ENCODE data around the gene YAP1. TPM values are rescaled to one million over a fixed set of nuclear protein-coding genes. Genes with fewer than 3 reads are reported as not detected.

Gene YAP1
- total RNA-seq, 1 donor from 2014 or later, result 129 TPM

DNA sequence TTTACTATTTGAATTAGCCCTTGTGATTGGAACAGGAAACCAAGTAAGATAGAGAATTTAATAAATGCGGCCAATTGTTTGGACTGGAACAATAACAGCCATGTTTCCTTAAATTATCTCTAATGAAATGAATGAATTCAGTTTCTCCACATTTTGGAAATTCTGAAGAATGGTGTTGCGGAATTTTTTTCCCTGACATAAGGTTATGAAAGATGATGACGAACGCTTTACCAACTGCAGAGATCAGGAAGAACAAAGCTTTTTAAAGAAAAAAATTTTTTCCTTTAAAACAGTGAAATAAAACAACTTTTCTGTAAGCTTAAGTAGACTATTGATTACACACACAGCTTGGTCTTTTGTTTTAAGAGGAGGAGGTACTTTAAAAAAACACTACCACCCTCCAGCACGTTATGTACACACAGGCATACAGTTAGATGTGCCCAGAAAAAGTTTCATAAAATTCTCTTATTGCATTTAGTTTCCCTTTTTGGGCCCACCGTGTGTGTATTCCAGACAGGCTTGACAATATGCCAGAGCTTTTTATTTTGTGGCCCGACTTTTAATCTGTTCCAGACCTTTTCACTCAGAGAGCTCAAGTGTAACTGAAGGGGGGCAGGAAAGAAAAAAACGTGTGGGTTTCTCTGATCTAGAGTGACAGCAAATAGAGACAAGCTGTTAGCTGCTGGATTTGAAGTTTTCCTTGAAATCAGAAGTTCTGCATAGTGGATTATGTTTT, 77.3 kb downstream of the YAP1 start:
- H3K4me3 Mint-ChIP-seq (ENCODE audit: unreplicated experiment), result no peak overlapping the region
- Histone ChIP-seq H3K9me3 (ENCODE audit: insufficient read depth, low read depth, low read length) (no peaks in the 10 kb centered on the region), H3K4me1 (ENCODE audit: insufficient read depth, low read length) (peaks cover 17% of the 10 kb centered on the region), H3K36me3 (ENCODE audit: insufficient read depth, low read length) (peaks cover 3% of the 10 kb centered on the region), H3K4me2 (ENCODE audit: low read length) (peak overlapping the region; percentile 7), H2AFZ (ENCODE audit: low read depth, low read length) (no peak overlapping the region), H3K4me3 (ENCODE audit: insufficient read depth, low read depth, low read length) (no peak overlapping the region), H3K27ac (ENCODE audit: low read depth, low read length) (no peak overlapping the region), H4K20me1 (ENCODE audit: insufficient read depth, low read length) (peaks cover 18% of the 10 kb centered on the region), H3K27me3 (ENCODE audit: insufficient read depth, low read length) (no peaks in the 10 kb centered on the region), H3K9ac (ENCODE audit: low read length) (peak overlapping the region; percentile 9), H3K79me2 (ENCODE audit: insufficient read depth, low read length) (peaks cover 35% of the 10 kb centered on the region)
- peak overlapping the region; percentile 13 for H3K27ac Mint-ChIP-seq (ENCODE audit: unreplicated experiment)
- no peak for FAIRE-seq
- TF ChIP-seq, protein P1, sequence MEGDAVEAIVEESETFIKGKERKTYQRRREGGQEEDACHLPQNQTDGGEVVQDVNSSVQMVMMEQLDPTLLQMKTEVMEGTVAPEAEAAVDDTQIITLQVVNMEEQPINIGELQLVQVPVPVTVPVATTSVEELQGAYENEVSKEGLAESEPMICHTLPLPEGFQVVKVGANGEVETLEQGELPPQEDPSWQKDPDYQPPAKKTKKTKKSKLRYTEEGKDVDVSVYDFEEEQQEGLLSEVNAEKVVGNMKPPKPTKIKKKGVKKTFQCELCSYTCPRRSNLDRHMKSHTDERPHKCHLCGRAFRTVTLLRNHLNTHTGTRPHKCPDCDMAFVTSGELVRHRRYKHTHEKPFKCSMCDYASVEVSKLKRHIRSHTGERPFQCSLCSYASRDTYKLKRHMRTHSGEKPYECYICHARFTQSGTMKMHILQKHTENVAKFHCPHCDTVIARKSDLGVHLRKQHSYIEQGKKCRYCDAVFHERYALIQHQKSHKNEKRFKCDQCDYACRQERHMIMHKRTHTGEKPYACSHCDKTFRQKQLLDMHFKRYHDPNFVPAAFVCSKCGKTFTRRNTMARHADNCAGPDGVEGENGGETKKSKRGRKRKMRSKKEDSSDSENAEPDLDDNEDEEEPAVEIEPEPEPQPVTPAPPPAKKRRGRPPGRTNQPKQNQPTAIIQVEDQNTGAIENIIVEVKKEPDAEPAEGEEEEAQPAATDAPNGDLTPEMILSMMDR (IDR thresholded peaks at IDR 0.05; ENCODE audit: insufficient read depth, low read depth, low read length), result no peak
- no peak for TF ChIP-seq EZH2 (IDR thresholded peaks at IDR 0.05; ENCODE audit: insufficient read depth, low read length)
- no peak for DNase-seq (ENCODE audit: low read depth)
- no peaks in the 10 kb centered on the region for H3K9me3 Mint-ChIP-seq (ENCODE audit: unreplicated experiment)
- no peaks in the 10 kb centered on the region for H3K27me3 Mint-ChIP-seq (ENCODE audit: low read depth, unreplicated experiment)
- peaks cover 10% of the 10 kb centered on the region for H3K36me3 Mint-ChIP-seq (ENCODE audit: low read depth, unreplicated experiment)
- peaks cover 39% of the 10 kb centered on the region for H3K4me1 Mint-ChIP-seq (ENCODE audit: low read depth, unreplicated experiment)

DNA sequence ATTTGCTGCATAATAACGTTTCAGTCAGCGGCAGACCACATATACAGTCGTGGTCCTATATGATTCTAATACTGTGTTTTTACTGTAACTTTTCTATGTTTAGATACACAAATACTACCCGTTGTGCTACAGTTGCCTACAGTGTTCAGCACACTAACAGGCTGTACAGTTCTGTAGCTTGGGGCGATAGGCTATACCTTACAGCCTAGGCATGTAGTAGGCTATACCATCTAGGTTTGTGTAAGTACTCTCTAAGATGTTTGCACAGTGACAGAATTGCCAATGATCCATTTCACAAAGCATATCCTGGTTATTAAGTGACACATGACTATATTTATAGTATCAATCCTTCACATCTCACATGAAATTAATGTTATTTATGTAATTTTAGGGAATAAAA, 78.2 kb downstream of the YAP1 start:
- Histone ChIP-seq H3K27ac (ENCODE audit: low read depth, low read length) (no peak overlapping the region), H3K9ac (ENCODE audit: low read length) (no peak overlapping the region), H3K9me3 (ENCODE audit: insufficient read depth, low read depth, low read length) (no peaks in the 10 kb centered on the region), H3K36me3 (ENCODE audit: insufficient read depth, low read length) (no peaks in the 10 kb centered on the region), H3K4me2 (ENCODE audit: low read length) (no peak overlapping the region), H3K4me3 (ENCODE audit: insufficient read depth, low read depth, low read length) (no peak overlapping the region), H3K4me1 (ENCODE audit: insufficient read depth, low read length) (peaks cover 19% of the 10 kb centered on the region), H3K27me3 (ENCODE audit: insufficient read depth, low read length) (no peaks in the 10 kb centered on the region), H3K79me2 (ENCODE audit: insufficient read depth, low read length) (peaks cover 30% of the 10 kb centered on the region), H4K20me1 (ENCODE audit: insufficient read depth, low read length) (peaks cover 15% of the 10 kb centered on the region), H2AFZ (ENCODE audit: low read depth, low read length) (no peak overlapping the region)
- no peak for DNase-seq (ENCODE audit: low read depth)
- TF ChIP-seq EZH2 (IDR thresholded peaks at IDR 0.05; ENCODE audit: insufficient read depth, low read length), result no peak
- Mint-ChIP-seq H3K4me3 (ENCODE audit: unreplicated experiment) (no peak overlapping the region), H3K27me3 (ENCODE audit: low read depth, unreplicated experiment) (no peaks in the 10 kb centered on the region), H3K4me1 (ENCODE audit: low read depth, unreplicated experiment) (peaks cover 32% of the 10 kb centered on the region), H3K9me3 (ENCODE audit: unreplicated experiment) (no peaks in the 10 kb centered on the region), H3K36me3 (ENCODE audit: low read depth, unreplicated experiment) (peaks cover 6% of the 10 kb centered on the region), H3K27ac (ENCODE audit: unreplicated experiment) (no peak overlapping the region)
- FAIRE-seq, result no peak

DNA sequence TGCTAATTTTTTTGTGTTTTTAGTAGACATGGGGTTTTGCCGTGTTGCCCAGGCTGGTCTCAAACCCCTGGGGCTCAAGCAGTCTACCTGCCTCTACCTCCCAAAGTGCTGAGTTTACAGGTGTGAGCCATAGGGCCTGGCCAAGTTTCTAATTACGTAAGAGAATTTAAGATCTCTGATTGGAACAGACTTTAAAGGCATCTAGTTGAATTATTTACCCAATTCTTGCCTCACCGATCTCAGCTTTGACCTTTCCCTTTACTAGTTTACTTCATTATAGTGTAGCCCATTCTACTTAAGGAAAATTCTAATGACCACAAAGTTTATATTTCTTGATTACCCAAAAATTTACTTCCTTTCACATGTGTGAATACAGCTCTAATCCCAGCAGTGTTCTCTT, 81.6 kb downstream of the YAP1 start:
- FAIRE-seq (no peak), DNase-seq (ENCODE audit: low read depth) (no peak)
- Histone ChIP-seq H3K36me3 (ENCODE audit: insufficient read depth, low read length) (peaks cover 10% of the 10 kb centered on the region), H3K27ac (ENCODE audit: low read depth, low read length) (no peak overlapping the region), H3K4me1 (ENCODE audit: insufficient read depth, low read length) (peaks cover 16% of the 10 kb centered on the region), H2AFZ (ENCODE audit: low read depth, low read length) (no peak overlapping the region), H3K9ac (ENCODE audit: low read length) (no peak overlapping the region), H3K27me3 (ENCODE audit: insufficient read depth, low read length) (no peaks in the 10 kb centered on the region), H3K4me3 (ENCODE audit: insufficient read depth, low read depth, low read length) (no peak overlapping the region), H4K20me1 (ENCODE audit: insufficient read depth, low read length) (peaks cover 6% of the 10 kb centered on the region), H3K4me2 (ENCODE audit: low read length) (no peak overlapping the region), H3K9me3 (ENCODE audit: insufficient read depth, low read depth, low read length) (no peaks in the 10 kb centered on the region), H3K79me2 (ENCODE audit: insufficient read depth, low read length) (peaks cover 36% of the 10 kb centered on the region)
- H3K9me3 Mint-ChIP-seq (ENCODE audit: unreplicated experiment), result peaks cover 4% of the 10 kb centered on the region
- no peak for TF ChIP-seq EZH2 (IDR thresholded peaks at IDR 0.05; ENCODE audit: insufficient read depth, low read length)
- TF ChIP-seq, protein P1 (IDR thresholded peaks at IDR 0.05; ENCODE audit: insufficient read depth, low read depth, low read length), result no peak
- no peaks in the 10 kb centered on the region for H3K27me3 Mint-ChIP-seq (ENCODE audit: low read depth, unreplicated experiment)
- no peak overlapping the region for H3K4me3 Mint-ChIP-seq (ENCODE audit: unreplicated experiment)
- no peak overlapping the region for H3K27ac Mint-ChIP-seq (ENCODE audit: unreplicated experiment)
- H3K36me3 Mint-ChIP-seq (ENCODE audit: low read depth, unreplicated experiment), result peaks cover 7% of the 10 kb centered on the region
- H3K4me1 Mint-ChIP-seq (ENCODE audit: low read depth, unreplicated experiment), result peaks cover 29% of the 10 kb centered on the region
